SKM-1 treated with dmso at 0.1 percent for 144 hours (cell line): ENCODE results near the gene FRS2.
"Not testable (repeated sequence)": the region's sequence is repeated elsewhere in the genome, so short reads cannot be mapped to it uniquely, and the experiment has no call there.

ENCODE experiments used
- DNase-seq: peaks from one replicate; lab custom pipeline; 2025; ENCODE audit not compliant: unreplicated experiment; lab: John Stamatoyannopoulos, UW

FRS2 gene

GRCh38 chr12:69570545-69571399 is 100.6 kb downstream of the FRS2 start:
- DNase-seq = peak; percentile 16

- no peak for DNase-seq
These were observed 105.2 kb downstream of the FRS2 start for GRCh38 chr12:69575346-69575745.

GRCh38 chr12:69578283-69578682 is 108.1 kb downstream of the FRS2 start:
- no peak for DNase-seq

GRCh38 chr12:69579029-69579428 is 108.8 kb downstream of the FRS2 start:
- DNase-seq = no peak

GRCh38 chr12:69580074-69580473 is 109.9 kb downstream of the FRS2 start:
- no peak for DNase-seq

- DNase-seq = no peak
These were observed 113.0 kb downstream of the FRS2 start for GRCh38 chr12:69583203-69583602.

- DNase-seq = peak; percentile 72
These were observed 115.2 kb downstream of the FRS2 start, which contains the start of gene CCT2 for GRCh38 chr12:69585189-69586062. Gene CCT2, plus strand, starts transcription at chr12:69585459. Its CDS starts 63 bp downstream, at chr12:69585522.

- no peak for DNase-seq
These were observed 118.3 kb downstream of the FRS2 start for GRCh38 chr12:69588527-69588926.

- DNase-seq = no peak
These were observed 118.9 kb downstream of the FRS2 start for GRCh38 chr12:69589082-69589481.

- no peak for DNase-seq
These were observed 125.5 kb downstream of the FRS2 start for GRCh38 chr12:69595689-69596088.

GRCh38 chr12:69598174-69598753 is 128.1 kb downstream of the FRS2 start:
- DNase-seq = no peak

GRCh38 chr12:69600804-69601203 is 130.6 kb downstream of the FRS2 start:
- DNase-seq = no peak

- no peak for DNase-seq
These were observed 131.9 kb downstream of the FRS2 start for GRCh38 chr12:69601962-69602685.

- no peak for DNase-seq
These were observed 132.8 kb downstream of the FRS2 start for GRCh38 chr12:69602954-69603353.

- DNase-seq = not testable (repeated sequence)
These were observed 133.4 kb downstream of the FRS2 start for GRCh38 chr12:69603556-69603955.

GRCh38 chr12:69604275-69604674 is 134.1 kb downstream of the FRS2 start:
- DNase-seq = not testable (repeated sequence)

- DNase-seq = no peak
These were observed 137.9 kb downstream of the FRS2 start for GRCh38 chr12:69608114-69608513.

- DNase-seq = no peak
These were observed 139.9 kb downstream of the FRS2 start for GRCh38 chr12:69610126-69610525.

GRCh38 chr12:69610729-69611128 is 140.5 kb downstream of the FRS2 start, which contains the start of gene LRRC10:
Gene LRRC10, minus strand, starts transcription at chr12:69610907. Its CDS starts 69 bp downstream, at chr12:69610838.
- no peak for DNase-seq

- DNase-seq = no peak
These were observed 143.2 kb downstream of the FRS2 start for GRCh38 chr12:69613351-69613750.

- DNase-seq = no peak
These were observed 145.8 kb downstream of the FRS2 start for GRCh38 chr12:69616025-69616424.
